Memory B cell (primary cell): ENCODE results near the gene STK11.
A peak's percentile ranks its signal among the peaks of the same experiment; 100 is the strongest.
"Not testable (repeated sequence)": the region's sequence is repeated elsewhere in the genome, so short reads cannot be mapped to it uniquely, and the experiment has no call there.

Experiments
- ATAC-seq: fragments of 150-1000 bp; cut with Tn5 transposase; 2 replicates; pipeline ENCODE4 v1.10.0; 2021; ENCODE audit warnings: low read depth, mild to moderate bottlenecking, moderate library complexity
- DNase-seq, 2 donors: peaks; one replicate each; pipeline ENCODE4 v3.0.0; 2022; ENCODE audit warnings: low spot score in 2 of 2
- H3K27ac Mint-ChIP-seq: one replicate; pipeline ENCODE4 v1.8.0; 2022; ENCODE audit warnings: mild to moderate bottlenecking, moderate library complexity, mixed read lengths
- H3K27me3 Mint-ChIP-seq: one replicate; pipeline ENCODE4 v1.8.0; 2022; ENCODE audit warnings: mixed read lengths
- H3K36me3 Mint-ChIP-seq: one replicate; pipeline ENCODE4 v1.8.0; 2022; ENCODE audit warnings: mild to moderate bottlenecking, mixed read lengths
- H3K4me1 Mint-ChIP-seq: one replicate; pipeline ENCODE4 v1.8.0; 2022; ENCODE audit warnings: mixed read lengths
- H3K4me3 Mint-ChIP-seq: one replicate; pipeline ENCODE4 v1.8.0; 2022; ENCODE audit warnings: mild to moderate bottlenecking, moderate library complexity, mixed read lengths
- H3K9me3 Mint-ChIP-seq: one replicate; pipeline ENCODE4 v1.8.0; 2022; ENCODE audit warnings: mixed read lengths

The STK11 gene

GRCh38 chr19:1173845-1174809, 31.5 kb upstream of the STK11 start, which contains the start of gene SBNO2:
Gene SBNO2 (minus strand): TSS chr19:1174268. CDS start chr19:1154276, 19,992 bp downstream.
- peak within 1 kb of the TSS; percentile 98 for H3K27ac Mint-ChIP-seq
- ATAC-seq (peak; percentile 94), DNase-seq (peak; percentile 98 to 99)
- H3K36me3 Mint-ChIP-seq = no peaks in the 10 kb centered on the region
- H3K27me3 Mint-ChIP-seq = no peaks in the 10 kb centered on the region
- no peaks in the 10 kb centered on the region for H3K9me3 Mint-ChIP-seq
- H3K4me3 Mint-ChIP-seq = peak within 1 kb of the TSS; percentile 96
- peaks cover 16% of the 10 kb centered on the region for H3K4me1 Mint-ChIP-seq

- no peak for DNase-seq
- Mint-ChIP-seq H3K36me3 (no peaks in the 10 kb centered on the region), H3K27me3 (no peaks in the 10 kb centered on the region), H3K27ac (no peak overlapping the region), H3K4me1 (peaks cover 21% of the 10 kb centered on the region), H3K4me3 (no peak overlapping the region), H3K9me3 (no peaks in the 10 kb centered on the region)
- ATAC-seq = no peak
Observed at GRCh38 chr19:1177322-1178114, 28.1 kb upstream of the STK11 start.

- no peaks in the 10 kb centered on the region for H3K36me3 Mint-ChIP-seq
- H3K4me1 Mint-ChIP-seq = peaks cover 18% of the 10 kb centered on the region
- H3K27ac Mint-ChIP-seq = peak overlapping the region; percentile 18
- no peaks in the 10 kb centered on the region for H3K9me3 Mint-ChIP-seq
- ATAC-seq (no peak), DNase-seq (no peak)
- H3K27me3 Mint-ChIP-seq = no peaks in the 10 kb centered on the region
- peak overlapping the region; percentile 61 for H3K4me3 Mint-ChIP-seq
Observed at GRCh38 chr19:1181606-1182005, 24.0 kb upstream of the STK11 start.

GRCh38 chr19:1182068-1182467, 23.5 kb upstream of the STK11 start:
- no peak for DNase-seq
- Mint-ChIP-seq H3K4me1 (peaks cover 18% of the 10 kb centered on the region), H3K36me3 (no peaks in the 10 kb centered on the region), H3K27me3 (no peaks in the 10 kb centered on the region), H3K4me3 (no peak overlapping the region), H3K27ac (no peak overlapping the region), H3K9me3 (no peaks in the 10 kb centered on the region)
- ATAC-seq = no peak

GRCh38 chr19:1182727-1183126, 22.9 kb upstream of the STK11 start:
- Mint-ChIP-seq H3K9me3 (no peaks in the 10 kb centered on the region), H3K4me3 (no peak overlapping the region), H3K36me3 (no peaks in the 10 kb centered on the region), H3K27ac (no peak overlapping the region), H3K27me3 (no peaks in the 10 kb centered on the region), H3K4me1 (peaks cover 16% of the 10 kb centered on the region)
- no peak for ATAC-seq
- no peak for DNase-seq

GRCh38 chr19:1183543-1184172, 21.9 kb upstream of the STK11 start:
- ATAC-seq = no peak
- H3K4me3 Mint-ChIP-seq = no peak overlapping the region
- no peaks in the 10 kb centered on the region for H3K36me3 Mint-ChIP-seq
- no peak overlapping the region for H3K27ac Mint-ChIP-seq
- DNase-seq = no peak
- no peaks in the 10 kb centered on the region for H3K27me3 Mint-ChIP-seq
- peaks cover 16% of the 10 kb centered on the region for H3K4me1 Mint-ChIP-seq
- no peaks in the 10 kb centered on the region for H3K9me3 Mint-ChIP-seq

GRCh38 chr19:1189419-1189818, 16.2 kb upstream of the STK11 start:
- no peak overlapping the region for H3K4me3 Mint-ChIP-seq
- H3K36me3 Mint-ChIP-seq = no peaks in the 10 kb centered on the region
- no peaks in the 10 kb centered on the region for H3K27me3 Mint-ChIP-seq
- H3K9me3 Mint-ChIP-seq = no peaks in the 10 kb centered on the region
- no peaks in the 10 kb centered on the region for H3K4me1 Mint-ChIP-seq
- ATAC-seq (no peak), DNase-seq (no peak)
- no peak overlapping the region for H3K27ac Mint-ChIP-seq

GRCh38 chr19:1199531-1199930, 6.0 kb upstream of the STK11 start:
- Mint-ChIP-seq H3K4me1 (no peaks in the 10 kb centered on the region), H3K36me3 (no peaks in the 10 kb centered on the region), H3K27ac (no peak overlapping the region), H3K27me3 (no peaks in the 10 kb centered on the region), H3K4me3 (no peak overlapping the region), H3K9me3 (no peaks in the 10 kb centered on the region)
- no peak for DNase-seq
- ATAC-seq = no peak

GRCh38 chr19:1200614-1201013, 5.0 kb upstream of the STK11 start:
- H3K9me3 Mint-ChIP-seq, H3K36me3 Mint-ChIP-seq, H3K27ac Mint-ChIP-seq, H3K4me3 Mint-ChIP-seq, H3K27me3 Mint-ChIP-seq, DNase-seq, ATAC-seq, H3K4me1 Mint-ChIP-seq: not testable (repeated sequence)

- peaks cover 16% of the 10 kb centered on the region for H3K4me1 Mint-ChIP-seq
- peaks cover 2% of the 10 kb centered on the region for H3K36me3 Mint-ChIP-seq
- H3K4me3 Mint-ChIP-seq = peak overlapping the region; percentile 92
- DNase-seq (peak in 1 of 2 donors; percentile 45), ATAC-seq (no peak)
- peak overlapping the region; percentile 92 for H3K27ac Mint-ChIP-seq
- H3K27me3 Mint-ChIP-seq = no peaks in the 10 kb centered on the region
- no peaks in the 10 kb centered on the region for H3K9me3 Mint-ChIP-seq
Observed at GRCh38 chr19:1206150-1206863, 729 bp downstream of the STK11 start.

GRCh38 chr19:1206864-1207450, 1.4 kb downstream of the STK11 start:
- H3K27me3 Mint-ChIP-seq = no peaks in the 10 kb centered on the region
- H3K4me1 Mint-ChIP-seq = peaks cover 16% of the 10 kb centered on the region
- ATAC-seq (no peak), DNase-seq (peak; percentile 26 to 40)
- peak overlapping the region; percentile 92 for H3K4me3 Mint-ChIP-seq
- peak overlapping the region; percentile 92 for H3K27ac Mint-ChIP-seq
- peaks cover 5% of the 10 kb centered on the region for H3K36me3 Mint-ChIP-seq
- no peaks in the 10 kb centered on the region for H3K9me3 Mint-ChIP-seq

GRCh38 chr19:1208830-1209229, 3.3 kb downstream of the STK11 start:
- not testable (repeated sequence) for DNase-seq, H3K27ac Mint-ChIP-seq

GRCh38 chr19:1210227-1210538, 4.6 kb downstream of the STK11 start:
- Mint-ChIP-seq H3K27ac (no peak overlapping the region), H3K4me1 (peaks cover 29% of the 10 kb centered on the region)

More at GRCh38 chr19:1208830-1209229, 3.3 kb downstream of the STK11 start:
- Mint-ChIP-seq H3K4me1 (peaks cover 24% of the 10 kb centered on the region), H3K4me3 (peak overlapping the region; percentile 39)
- H3K36me3 Mint-ChIP-seq, H3K9me3 Mint-ChIP-seq, H3K27me3 Mint-ChIP-seq, ATAC-seq: not testable (repeated sequence)

More at GRCh38 chr19:1210227-1210538, 4.6 kb downstream of the STK11 start:
- DNase-seq (no peak), ATAC-seq (no peak)
- peaks cover 9% of the 10 kb centered on the region for H3K36me3 Mint-ChIP-seq
- H3K9me3 Mint-ChIP-seq = no peaks in the 10 kb centered on the region
- H3K27me3 Mint-ChIP-seq = no peaks in the 10 kb centered on the region
- H3K4me3 Mint-ChIP-seq = no peak overlapping the region
